ENCODE results near the gene C15orf39.

The C15orf39 gene

GRCh38 chr15:75174102-75174501 lies 27.6 kb upstream of the C15orf39 start:
- no peak for TF ChIP-seq CTCF (IDR thresholded peaks at IDR 0.05; ENCODE audit: low read depth, low read length, missing control alignments)
- H3K4me3 ChIP-seq (ENCODE audit: low read depth, low read length): no peak overlapping the region
- DNase-seq (ENCODE audit: low read depth): no peak

GRCh38 chr15:75174729-75175128 lies 27.0 kb upstream of the C15orf39 start:
- TF ChIP-seq CTCF (IDR thresholded peaks at IDR 0.05; ENCODE audit: low read depth, low read length, missing control alignments): no peak
- no peak overlapping the region for H3K4me3 ChIP-seq (ENCODE audit: low read depth, low read length)
- no peak for DNase-seq (ENCODE audit: low read depth)

DNA sequence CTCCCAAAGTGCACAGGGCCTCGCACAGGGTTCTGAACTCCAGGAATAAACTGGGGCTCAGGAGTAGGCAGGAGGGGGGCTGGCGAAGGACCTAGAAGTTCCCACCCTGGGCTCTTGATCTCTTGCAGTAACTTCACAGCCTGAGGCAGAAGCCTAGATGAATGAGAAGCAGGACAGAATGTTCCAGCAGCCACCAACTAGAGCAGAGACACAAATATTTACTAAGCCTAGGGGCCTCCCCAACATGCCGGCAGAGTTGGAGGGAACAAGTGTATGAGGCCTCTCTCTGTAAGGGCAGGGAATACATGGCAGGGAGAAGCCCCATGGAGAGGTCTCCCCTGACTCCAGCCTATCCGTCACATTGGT lies 25.3 kb upstream of the C15orf39 start:
- no peak for TF ChIP-seq CTCF (IDR thresholded peaks at IDR 0.05; ENCODE audit: low read depth, low read length, missing control alignments)
- no peak for DNase-seq (ENCODE audit: low read depth)
- H3K4me3 ChIP-seq (ENCODE audit: low read depth, low read length): no peak overlapping the region

- peak; percentile 9 for TF ChIP-seq CTCF (IDR thresholded peaks at IDR 0.05; ENCODE audit: low read depth, low read length, missing control alignments)
- DNase-seq (ENCODE audit: low read depth): no peak
- H3K4me3 ChIP-seq (ENCODE audit: low read depth, low read length): no peak overlapping the region
Observed at GRCh38 chr15:75177360-75178071, 24.2 kb upstream of the C15orf39 start.

GRCh38 chr15:75178171-75178937 lies 23.3 kb upstream of the C15orf39 start:
- DNase-seq (ENCODE audit: low read depth): no peak
- no peak for TF ChIP-seq CTCF (IDR thresholded peaks at IDR 0.05; ENCODE audit: low read depth, low read length, missing control alignments)
- H3K4me3 ChIP-seq (ENCODE audit: low read depth, low read length): peak overlapping the region; percentile 15; the same call in 1 of the 2 replicates

GRCh38 chr15:75178938-75179745 lies 22.5 kb upstream of the C15orf39 start:
- TF ChIP-seq CTCF (IDR thresholded peaks at IDR 0.05; ENCODE audit: low read depth, low read length, missing control alignments): no peak
- no peak for DNase-seq (ENCODE audit: low read depth)
- H3K4me3 ChIP-seq (ENCODE audit: low read depth, low read length): no peak overlapping the region; the same call in 1 of the 2 replicates
